HFF-Myc (cell line): ENCODE data around the gene DCUN1D3.

Experiments used
- DNase-seq: peaks from one replicate; pipeline ENCODE4 v3.0.0-alpha.2; 2011; ENCODE audit warnings: low read depth; ENCODE audit errors: extremely low read depth
- H3K4me3 ChIP-seq: replicated peaks from 2 replicates; pipeline ENCODE4 v1.5.1; 2011; ENCODE audit warnings: low read depth, mild to moderate bottlenecking, control low read depth, low read length
- TF ChIP-seq, protein P1 (sequence below): IDR thresholded peaks from 2 replicates; pipeline ENCODE4 v1.5.1; 2012; ENCODE audit warnings: mild to moderate bottlenecking, low read depth, low read length, control low read depth; ENCODE audit errors: missing control alignments

Gene DCUN1D3

GRCh38 chr16:20881503-20881878 lies 18.7 kb downstream of the DCUN1D3 start:
- TF ChIP-seq, protein P1, sequence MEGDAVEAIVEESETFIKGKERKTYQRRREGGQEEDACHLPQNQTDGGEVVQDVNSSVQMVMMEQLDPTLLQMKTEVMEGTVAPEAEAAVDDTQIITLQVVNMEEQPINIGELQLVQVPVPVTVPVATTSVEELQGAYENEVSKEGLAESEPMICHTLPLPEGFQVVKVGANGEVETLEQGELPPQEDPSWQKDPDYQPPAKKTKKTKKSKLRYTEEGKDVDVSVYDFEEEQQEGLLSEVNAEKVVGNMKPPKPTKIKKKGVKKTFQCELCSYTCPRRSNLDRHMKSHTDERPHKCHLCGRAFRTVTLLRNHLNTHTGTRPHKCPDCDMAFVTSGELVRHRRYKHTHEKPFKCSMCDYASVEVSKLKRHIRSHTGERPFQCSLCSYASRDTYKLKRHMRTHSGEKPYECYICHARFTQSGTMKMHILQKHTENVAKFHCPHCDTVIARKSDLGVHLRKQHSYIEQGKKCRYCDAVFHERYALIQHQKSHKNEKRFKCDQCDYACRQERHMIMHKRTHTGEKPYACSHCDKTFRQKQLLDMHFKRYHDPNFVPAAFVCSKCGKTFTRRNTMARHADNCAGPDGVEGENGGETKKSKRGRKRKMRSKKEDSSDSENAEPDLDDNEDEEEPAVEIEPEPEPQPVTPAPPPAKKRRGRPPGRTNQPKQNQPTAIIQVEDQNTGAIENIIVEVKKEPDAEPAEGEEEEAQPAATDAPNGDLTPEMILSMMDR = no peak
- no peak for DNase-seq
- H3K4me3 ChIP-seq = no peak overlapping the region

- no peak overlapping the region for H3K4me3 ChIP-seq
- DNase-seq = no peak
- TF ChIP-seq, protein P1 = no peak
Observed at GRCh38 chr16:20880867-20881502, 19.2 kb downstream of the DCUN1D3 start.

- TF ChIP-seq, protein P1 = no peak
- 0 out of 2 replicates have a peak overlapping the region, but pooled peaks have one; percentile 1 for H3K4me3 ChIP-seq
- DNase-seq = no peak
Observed at GRCh38 chr16:20879175-20880040, 20.8 kb downstream of the DCUN1D3 start.

DNA sequence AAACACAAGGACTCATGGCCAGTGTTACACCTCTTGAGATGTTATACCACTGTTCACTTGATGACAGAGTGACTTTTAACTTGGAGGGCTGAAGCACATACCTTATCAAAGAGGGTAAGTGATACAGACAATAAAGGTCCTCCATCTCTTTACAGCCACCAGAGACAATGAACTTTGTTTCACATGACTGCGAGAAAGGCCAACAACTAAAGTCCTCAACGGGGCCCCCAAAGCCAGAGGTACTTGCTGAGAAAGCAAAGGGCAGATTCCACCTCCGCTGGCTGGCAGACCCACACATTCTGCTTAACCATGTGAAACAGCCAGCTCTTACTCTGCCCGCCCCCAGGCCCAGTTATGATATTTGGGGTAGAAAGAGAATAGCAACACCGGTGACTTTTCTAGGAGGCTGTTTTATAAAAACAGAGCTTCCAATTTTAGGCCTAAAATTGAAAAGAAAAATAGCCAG lies 21.4 kb downstream of the DCUN1D3 start:
- H3K4me3 ChIP-seq = 0 out of 2 replicates have a peak overlapping the region, but pooled peaks have one; percentile 1
- TF ChIP-seq, protein P1 = no peak
- DNase-seq = no peak

GRCh38 chr16:20875355-20875650 lies 24.9 kb downstream of the DCUN1D3 start:
- H3K4me3 ChIP-seq = no peak overlapping the region
- TF ChIP-seq, protein P1 = no peak
- DNase-seq = no peak

- no peak overlapping the region for H3K4me3 ChIP-seq
- TF ChIP-seq, protein P1 = no peak
- DNase-seq = no peak
Observed at GRCh38 chr16:20874088-20874581, 26.0 kb downstream of the DCUN1D3 start.
